SK-N-SH (cell line): Measurements from ENCODE around the gene PDE6B. TPM values are rescaled to one million over a fixed set of nuclear protein-coding genes. Genes with fewer than 3 reads are reported as not detected.

Source experiments
- CTCF ChIA-PET: fragments of 300-600, 350-600 bp; formaldehyde crosslinking; extraction: SDS; loops from one replicate; lab custom pipeline; 2021; lab: Yijun Ruan, JAX
- POLR2A ChIA-PET: fragments of 350-600 bp; sonication (Branson Sonifier 250); formaldehyde crosslinking; extraction: SDS; loops from one replicate; lab custom pipeline; 2020; ENCODE audit warnings: antibody characterized with exemption, inconsistent platforms; lab: Yijun Ruan, JAX
- DNase-seq: peaks from one replicate; pipeline ENCODE4 v3.0.0; 2012
- H2AFZ ChIP-seq: fragments of 200-600 bp; sonication (generic); 2 replicates; pipeline ENCODE4 v1.8.1; 2016; ENCODE audit warnings: antibody characterized with exemption, mild to moderate bottlenecking, low read depth
- H3F3A ChIP-seq: fragments of 200-600 bp; sonication (generic); replicated peaks from 2 replicates; pipeline ENCODE3; 2016; ENCODE audit warnings: antibody characterized with exemption, mild to moderate bottlenecking; ENCODE audit not compliant: insufficient read depth
- H3K27ac ChIP-seq, 2 experiments: fragments of 200-500 bp in 1 of 2; fragments of 200-600 bp in 1 of 2; sonication (Bioruptor generic) in 1 of 2; sonication (generic), shearing (Covaris generic) in 1 of 2; 2 replicates each; pipeline versions ENCODE4 v1.5.1 to v1.6.1; 2014 to 2016; ENCODE audit warnings: low read depth in 2 of 2, inconsistent platforms in 1 of 2, low read length in 1 of 2, mild to moderate bottlenecking in 1 of 2, mixed read lengths in 1 of 2
- H3K27me3 ChIP-seq: fragments of 200-600 bp; sonication (generic), shearing (Covaris generic); 2 replicates; pipeline ENCODE4 v1.6.1; 2016; ENCODE audit warnings: mixed run types; ENCODE audit not compliant: insufficient read depth
- H3K36me3 ChIP-seq, 2 experiments: fragments of 200-500 bp in 1 of 2; fragments of 200-600 bp in 1 of 2; sonication (Bioruptor generic) in 1 of 2; sonication (generic) in 1 of 2; replicated peaks in 1 of 2; 2 replicates each; pipeline versions ENCODE3 to v1.5.1; 2014 to 2016; ENCODE audit warnings: low read length in 1 of 2, mild to moderate bottlenecking in 1 of 2; ENCODE audit not compliant: insufficient read depth in 2 of 2, control insufficient read depth in 1 of 2
- H3K4me1 ChIP-seq, 2 experiments: fragments of 200-500 bp in 1 of 2; fragments of 200-600 bp in 1 of 2; sonication (Bioruptor generic) in 1 of 2; sonication (generic), shearing (Covaris generic) in 1 of 2; 2 replicates each; pipeline versions ENCODE4 v1.5.1 to v1.6.1; 2014 to 2016; ENCODE audit warnings: low read depth in 1 of 2, low read length in 1 of 2, mixed run types in 1 of 2; ENCODE audit not compliant: insufficient read depth in 2 of 2, control insufficient read depth in 1 of 2
- H3K4me2 ChIP-seq: fragments of 200-600 bp; sonication (generic), shearing (Covaris generic); 2 replicates; pipeline ENCODE4 v1.6.1; 2017; ENCODE audit warnings: mixed run types
- H3K4me3 ChIP-seq, 2 experiments: fragments of 200-500 bp in 1 of 2; fragments of 200-600 bp in 1 of 2; sonication (Bioruptor generic) in 1 of 2; sonication (generic), shearing (Covaris generic) in 1 of 2; 2 replicates each; pipeline versions ENCODE4 v1.5.1 to v1.8.1; 2014 to 2016; ENCODE audit warnings: low read depth in 2 of 2, inconsistent platforms in 1 of 2, low read length in 1 of 2, mild to moderate bottlenecking in 1 of 2, mixed read lengths in 1 of 2, moderate library complexity in 1 of 2
- H3K79me2 ChIP-seq: fragments of 200-600 bp; sonication (generic); 2 replicates; pipeline ENCODE4 v1.8.1; 2017; ENCODE audit warnings: mild to moderate bottlenecking; ENCODE audit not compliant: insufficient read depth
- H3K9ac ChIP-seq: fragments of 200-600 bp; sonication (generic); 2 replicates; pipeline ENCODE4 v1.6.1; 2017; ENCODE audit warnings: mixed run types
- H3K9me2 ChIP-seq: fragments of 200-600 bp; sonication (generic); 2 replicates; pipeline ENCODE4 v1.6.1; 2017; ENCODE audit warnings: mixed run types
- H3K9me3 ChIP-seq: fragments of 200-600 bp; sonication (generic); 2 replicates; pipeline ENCODE4 v1.6.1; 2017; ENCODE audit warnings: mixed run types, mild to moderate bottlenecking, moderate library complexity
- H4K20me1 ChIP-seq: fragments of 200-600 bp; sonication (generic); 2 replicates; pipeline ENCODE4 v1.6.1; 2017; ENCODE audit warnings: mild to moderate bottlenecking, mixed run types; ENCODE audit not compliant: insufficient read depth
- CHD2 ChIP-seq: fragments of 150-350 bp; IDR thresholded peaks from 2 replicates; pipeline ENCODE4 v1.6.1; 2018; ENCODE audit warnings: low read length; ENCODE audit not compliant: partially characterized antibody
- CTCF ChIP-seq: fragments of 200-600 bp; sonication (generic); IDR thresholded peaks from 2 replicates; pipeline ENCODE4 v1.6.1; 2017; ENCODE audit warnings: antibody characterized with exemption, mild to moderate bottlenecking, moderate library complexity
- ELF1 ChIP-seq: IDR thresholded peaks from 2 replicates; pipeline ENCODE4 v1.4.0; 2012
- EP300 ChIP-seq, 2 experiments: IDR thresholded peaks; 2 replicates each; pipeline versions ENCODE4 v1.4.0 to v1.6.1; 2012; ENCODE audit warnings: borderline replicate concordance in 1 of 2, low read depth in 1 of 2, low read length in 1 of 2
- EZH2phosphoT487 ChIP-seq: fragments of 200-600 bp; sonication (generic); IDR thresholded peaks from 2 replicates; pipeline ENCODE4 v1.6.1; 2017; ENCODE audit warnings: low read depth, mixed run types, mild to moderate bottlenecking, antibody characterized with exemption, moderate library complexity, borderline replicate concordance
- FOXJ3 ChIP-seq: sonication (generic); formaldehyde crosslinking; IDR thresholded peaks from 2 replicates; pipeline ENCODE4 v1.5.1; 2020; ENCODE audit warnings: mild to moderate bottlenecking, missing genetic modification reagents
- MEF2A ChIP-seq: IDR thresholded peaks from 2 replicates; pipeline ENCODE4 v1.4.0; 2012; ENCODE audit warnings: low read depth, borderline replicate concordance
- NFIC ChIP-seq: IDR thresholded peaks from 2 replicates; pipeline ENCODE4 v1.4.0; 2012; ENCODE audit warnings: borderline replicate concordance
- SIN3A ChIP-seq: IDR thresholded peaks from 2 replicates; pipeline ENCODE4 v1.6.1; 2012; ENCODE audit warnings: low read depth, mild to moderate bottlenecking, low read length, moderate library complexity, borderline replicate concordance
- TAF1 ChIP-seq: IDR thresholded peaks from 2 replicates; pipeline ENCODE4 v1.6.1; 2012; ENCODE audit warnings: low read depth, mild to moderate bottlenecking, low read length, moderate library complexity, borderline replicate concordance
- TEAD4 ChIP-seq: IDR thresholded peaks from 2 replicates; pipeline ENCODE4 v1.4.0; 2012; ENCODE audit warnings: mild to moderate bottlenecking, borderline replicate concordance; ENCODE audit not compliant: insufficient read depth
- USF2 ChIP-seq: fragments of 150-350 bp; IDR thresholded peaks from 2 replicates; pipeline ENCODE4 v1.6.1; 2017; ENCODE audit warnings: antibody characterized with exemption, low read length, low read depth, borderline replicate concordance
- YY1 ChIP-seq: IDR thresholded peaks from 2 replicates; pipeline ENCODE4 v1.4.0; 2012; ENCODE audit warnings: low read depth, mild to moderate bottlenecking
- WGBS: methylation state at CpG from one replicate; pipeline ENCODE4 v1.1.6; 2017; ENCODE audit warnings: low lambda C conversion rate; 5-methylcytosine and 5-hydroxymethylcytosine counted together
- polyA plus RNA-seq, 3 experiments: library from polyadenylated mRNA; depleted of rRNA; stranded (reverse); fragments of >200 nt; gene quantifications; 2 replicates each; pipeline ENCODE4 v1.2.3, GENCODE V29; 2012
- TF ChIP-seq, protein P1 (sequence below): IDR thresholded peaks from 2 replicates; pipeline ENCODE4 v1.4.0; 2012; ENCODE audit warnings: low read depth, borderline replicate concordance
- TF ChIP-seq, protein P2 (sequence below): IDR thresholded peaks from 2 replicates; pipeline ENCODE4 v1.4.0; 2012; ENCODE audit warnings: low read depth, borderline replicate concordance
- TF ChIP-seq, protein P3 (sequence below): fragments of 150-350 bp; IDR thresholded peaks from 2 replicates; pipeline ENCODE4 v1.6.1; 2016; ENCODE audit warnings: mild to moderate bottlenecking, low read depth, low read length
- TF ChIP-seq, protein P4 (sequence below): IDR thresholded peaks from 2 replicates; pipeline ENCODE4 v1.6.1; 2012; ENCODE audit warnings: mild to moderate bottlenecking, low read depth, low read length, moderate library complexity

PDE6B gene
- polyA plus RNA-seq, 1 of the 3 experiments (the other 2 are of a cell fraction): 1.2 TPM

DNA sequence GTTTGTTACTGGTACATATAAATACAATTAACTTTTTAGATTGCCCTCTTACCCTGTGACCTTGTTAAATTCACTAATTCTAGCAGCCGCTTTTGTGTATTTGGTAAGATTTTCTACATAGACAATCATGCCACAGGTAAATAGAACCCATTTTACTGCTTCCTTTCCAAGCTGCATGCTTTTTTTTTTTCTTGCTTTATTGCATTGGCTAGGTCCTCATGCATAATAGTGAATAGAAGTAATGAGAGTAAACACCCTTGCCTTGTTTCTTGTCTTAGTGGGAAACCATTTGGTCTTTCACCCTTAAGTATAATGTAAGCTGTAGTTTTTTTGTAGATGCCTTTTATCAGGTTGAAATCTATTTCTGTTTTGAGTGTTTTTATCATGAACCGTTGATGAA lies 41.6 kb upstream of the PDE6B start:
- Histone ChIP-seq H3K4me3 (no peak overlapping the region), H3K9ac (no peak overlapping the region), H3K36me3 (no peaks in the 10 kb centered on the region), H3K9me2 (no peaks in the 10 kb centered on the region), H3F3A (no peaks in the 10 kb centered on the region), H3K4me1 (no peaks in the 10 kb centered on the region), H3K4me2 (no peak overlapping the region), H4K20me1 (no peaks in the 10 kb centered on the region), H3K27ac (no peak overlapping the region), H3K79me2 (no peaks in the 10 kb centered on the region), H2AFZ (no peak overlapping the region), H3K27me3 (peaks cover 8% of the 10 kb centered on the region; the same call in 1 of the 2 replicates), H3K9me3 (no peaks in the 10 kb centered on the region)
- WGBS: 11% methylated on average over 2 of the region's 2 CpGs
- ChIA-PET CTCF (no interaction called here), POLR2A (no interaction called here)
- DNase-seq: no peak
- TF ChIP-seq, protein P1, sequence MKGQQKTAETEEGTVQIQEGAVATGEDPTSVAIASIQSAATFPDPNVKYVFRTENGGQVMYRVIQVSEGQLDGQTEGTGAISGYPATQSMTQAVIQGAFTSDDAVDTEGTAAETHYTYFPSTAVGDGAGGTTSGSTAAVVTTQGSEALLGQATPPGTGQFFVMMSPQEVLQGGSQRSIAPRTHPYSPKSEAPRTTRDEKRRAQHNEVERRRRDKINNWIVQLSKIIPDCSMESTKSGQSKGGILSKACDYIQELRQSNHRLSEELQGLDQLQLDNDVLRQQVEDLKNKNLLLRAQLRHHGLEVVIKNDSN: no peak
- no peak for TF ChIP-seq CHD2
- no peak for TF ChIP-seq SIN3A
- TF ChIP-seq, protein P2, sequence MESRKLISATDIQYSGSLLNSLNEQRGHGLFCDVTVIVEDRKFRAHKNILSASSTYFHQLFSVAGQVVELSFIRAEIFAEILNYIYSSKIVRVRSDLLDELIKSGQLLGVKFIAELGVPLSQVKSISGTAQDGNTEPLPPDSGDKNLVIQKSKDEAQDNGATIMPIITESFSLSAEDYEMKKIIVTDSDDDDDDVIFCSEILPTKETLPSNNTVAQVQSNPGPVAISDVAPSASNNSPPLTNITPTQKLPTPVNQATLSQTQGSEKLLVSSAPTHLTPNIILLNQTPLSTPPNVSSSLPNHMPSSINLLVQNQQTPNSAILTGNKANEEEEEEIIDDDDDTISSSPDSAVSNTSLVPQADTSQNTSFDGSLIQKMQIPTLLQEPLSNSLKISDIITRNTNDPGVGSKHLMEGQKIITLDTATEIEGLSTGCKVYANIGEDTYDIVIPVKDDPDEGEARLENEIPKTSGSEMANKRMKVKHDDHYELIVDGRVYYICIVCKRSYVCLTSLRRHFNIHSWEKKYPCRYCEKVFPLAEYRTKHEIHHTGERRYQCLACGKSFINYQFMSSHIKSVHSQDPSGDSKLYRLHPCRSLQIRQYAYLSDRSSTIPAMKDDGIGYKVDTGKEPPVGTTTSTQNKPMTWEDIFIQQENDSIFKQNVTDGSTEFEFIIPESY: no peak
- TF ChIP-seq FOXJ3 (CRISPR knock-in tag): no peak
- TF ChIP-seq, protein P3, sequence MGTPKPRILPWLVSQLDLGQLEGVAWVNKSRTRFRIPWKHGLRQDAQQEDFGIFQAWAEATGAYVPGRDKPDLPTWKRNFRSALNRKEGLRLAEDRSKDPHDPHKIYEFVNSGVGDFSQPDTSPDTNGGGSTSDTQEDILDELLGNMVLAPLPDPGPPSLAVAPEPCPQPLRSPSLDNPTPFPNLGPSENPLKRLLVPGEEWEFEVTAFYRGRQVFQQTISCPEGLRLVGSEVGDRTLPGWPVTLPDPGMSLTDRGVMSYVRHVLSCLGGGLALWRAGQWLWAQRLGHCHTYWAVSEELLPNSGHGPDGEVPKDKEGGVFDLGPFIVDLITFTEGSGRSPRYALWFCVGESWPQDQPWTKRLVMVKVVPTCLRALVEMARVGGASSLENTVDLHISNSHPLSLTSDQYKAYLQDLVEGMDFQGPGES: no peak
- no peak for TF ChIP-seq TEAD4
- TF ChIP-seq, protein P4, sequence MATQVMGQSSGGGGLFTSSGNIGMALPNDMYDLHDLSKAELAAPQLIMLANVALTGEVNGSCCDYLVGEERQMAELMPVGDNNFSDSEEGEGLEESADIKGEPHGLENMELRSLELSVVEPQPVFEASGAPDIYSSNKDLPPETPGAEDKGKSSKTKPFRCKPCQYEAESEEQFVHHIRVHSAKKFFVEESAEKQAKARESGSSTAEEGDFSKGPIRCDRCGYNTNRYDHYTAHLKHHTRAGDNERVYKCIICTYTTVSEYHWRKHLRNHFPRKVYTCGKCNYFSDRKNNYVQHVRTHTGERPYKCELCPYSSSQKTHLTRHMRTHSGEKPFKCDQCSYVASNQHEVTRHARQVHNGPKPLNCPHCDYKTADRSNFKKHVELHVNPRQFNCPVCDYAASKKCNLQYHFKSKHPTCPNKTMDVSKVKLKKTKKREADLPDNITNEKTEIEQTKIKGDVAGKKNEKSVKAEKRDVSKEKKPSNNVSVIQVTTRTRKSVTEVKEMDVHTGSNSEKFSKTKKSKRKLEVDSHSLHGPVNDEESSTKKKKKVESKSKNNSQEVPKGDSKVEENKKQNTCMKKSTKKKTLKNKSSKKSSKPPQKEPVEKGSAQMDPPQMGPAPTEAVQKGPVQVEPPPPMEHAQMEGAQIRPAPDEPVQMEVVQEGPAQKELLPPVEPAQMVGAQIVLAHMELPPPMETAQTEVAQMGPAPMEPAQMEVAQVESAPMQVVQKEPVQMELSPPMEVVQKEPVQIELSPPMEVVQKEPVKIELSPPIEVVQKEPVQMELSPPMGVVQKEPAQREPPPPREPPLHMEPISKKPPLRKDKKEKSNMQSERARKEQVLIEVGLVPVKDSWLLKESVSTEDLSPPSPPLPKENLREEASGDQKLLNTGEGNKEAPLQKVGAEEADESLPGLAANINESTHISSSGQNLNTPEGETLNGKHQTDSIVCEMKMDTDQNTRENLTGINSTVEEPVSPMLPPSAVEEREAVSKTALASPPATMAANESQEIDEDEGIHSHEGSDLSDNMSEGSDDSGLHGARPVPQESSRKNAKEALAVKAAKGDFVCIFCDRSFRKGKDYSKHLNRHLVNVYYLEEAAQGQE: no peak
- TF ChIP-seq USF2: no peak
- TF ChIP-seq NFIC: no peak
- TF ChIP-seq YY1: no peak
- no peak for TF ChIP-seq CTCF
- no peak for TF ChIP-seq TAF1
- no peak for TF ChIP-seq EZH2phosphoT487
- TF ChIP-seq MEF2A: no peak
- TF ChIP-seq EP300 (IDR thresholded peaks at IDR 0.05; ENCODE audit: borderline replicate concordance in 1 of 2, low read depth in 1 of 2, low read length in 1 of 2): no peak
- TF ChIP-seq ELF1: no peak
